Measurements from ENCODE around the gene TMOD1.

The TMOD1 gene

DNA sequence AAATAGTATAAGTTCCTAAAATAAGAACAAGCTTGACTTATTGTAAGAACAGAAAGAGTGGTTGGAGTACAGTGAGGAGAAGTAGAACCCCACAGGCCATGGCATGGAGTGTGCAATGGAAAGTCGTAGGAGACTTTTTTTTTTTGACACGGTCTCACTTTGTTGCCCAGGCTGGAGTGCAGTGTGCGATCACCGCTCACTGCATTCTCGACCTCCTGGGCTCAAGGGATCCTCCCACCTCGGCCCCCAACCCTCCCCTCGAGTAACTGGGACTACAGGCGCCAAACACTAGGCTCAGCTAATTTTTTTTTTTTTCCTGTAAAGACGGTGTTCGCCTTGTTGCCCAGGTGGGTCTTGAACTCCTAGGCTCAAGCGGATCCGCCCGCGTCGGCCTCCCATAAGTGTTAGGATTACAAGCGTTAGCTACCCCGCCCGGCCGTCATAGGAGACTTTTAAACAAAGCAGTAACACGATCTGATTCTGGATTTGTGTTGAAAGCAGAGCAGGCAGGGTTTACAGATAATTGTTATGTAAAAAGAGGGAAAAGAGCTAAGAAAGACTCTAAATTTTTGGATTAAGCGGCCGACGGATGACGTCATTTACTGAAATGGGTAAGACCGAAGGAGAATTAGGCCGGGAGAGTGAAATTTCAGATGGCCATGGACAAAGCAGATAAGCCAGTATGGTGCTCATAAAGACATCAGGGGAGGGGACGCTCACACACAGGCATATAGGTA, 130.9 kb downstream of the TMOD1 start:
- no peak for DNase-seq (ENCODE audit: low read depth in 2 of 2, low spot score in 1 of 2)

DNA sequence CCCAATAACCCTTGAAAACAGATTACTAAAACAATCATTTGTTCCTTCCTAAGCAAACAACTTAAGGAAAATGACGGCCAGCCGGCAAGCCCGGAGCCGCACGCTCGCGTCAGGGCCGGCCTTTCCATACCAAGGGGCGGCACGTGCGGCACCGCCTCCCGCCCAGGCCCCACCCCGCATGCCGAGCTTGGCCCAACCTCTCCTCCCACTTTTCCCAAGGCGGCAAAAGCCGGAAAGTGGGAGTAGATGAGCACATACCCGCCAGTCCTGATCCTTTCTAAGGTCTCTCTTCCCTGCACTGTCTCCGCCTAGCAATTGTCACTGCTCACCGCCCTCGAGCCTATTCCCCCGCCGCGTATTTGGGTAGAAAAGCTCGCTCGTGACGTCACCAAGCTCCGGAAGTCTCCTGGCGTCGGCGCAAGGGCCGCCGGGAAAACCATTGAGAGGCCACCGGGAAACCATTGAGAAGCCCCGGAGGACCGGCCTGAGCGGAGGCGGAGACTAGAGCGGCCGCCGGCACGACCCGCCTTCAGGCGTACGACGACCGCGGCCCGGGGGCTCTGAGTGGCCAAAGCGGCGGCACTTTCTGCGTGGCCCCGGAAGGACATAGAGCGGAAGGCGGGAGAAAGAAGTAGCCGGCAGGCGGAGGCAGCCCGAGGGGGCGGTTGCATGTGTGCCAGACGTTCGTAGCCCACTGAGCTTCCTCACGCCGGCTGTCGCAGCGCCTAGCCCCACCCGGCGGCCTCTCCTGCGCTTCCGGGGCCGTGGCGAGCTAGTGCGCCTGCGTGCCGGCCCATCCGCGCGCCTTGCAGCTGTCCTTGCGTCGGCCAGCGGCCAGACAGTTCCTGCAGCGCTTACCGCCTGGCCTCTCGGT, 131.8 kb downstream of the TMOD1 start, which contains the start of the genes NCBP1 and TSTD2:
Gene NCBP1 (plus strand): TSS at position 837 of the 874 bp plus-strand sequence. CDS start 61 bp downstream, outside the sequence.
Gene TSTD2 (minus strand): TSS at position 384 of the 874 bp plus-strand sequence. CDS start 5,806 bp downstream, outside the sequence.
- peak; percentile 93 for DNase-seq (ENCODE audit: low read depth in 2 of 2, low spot score in 1 of 2)

DNA sequence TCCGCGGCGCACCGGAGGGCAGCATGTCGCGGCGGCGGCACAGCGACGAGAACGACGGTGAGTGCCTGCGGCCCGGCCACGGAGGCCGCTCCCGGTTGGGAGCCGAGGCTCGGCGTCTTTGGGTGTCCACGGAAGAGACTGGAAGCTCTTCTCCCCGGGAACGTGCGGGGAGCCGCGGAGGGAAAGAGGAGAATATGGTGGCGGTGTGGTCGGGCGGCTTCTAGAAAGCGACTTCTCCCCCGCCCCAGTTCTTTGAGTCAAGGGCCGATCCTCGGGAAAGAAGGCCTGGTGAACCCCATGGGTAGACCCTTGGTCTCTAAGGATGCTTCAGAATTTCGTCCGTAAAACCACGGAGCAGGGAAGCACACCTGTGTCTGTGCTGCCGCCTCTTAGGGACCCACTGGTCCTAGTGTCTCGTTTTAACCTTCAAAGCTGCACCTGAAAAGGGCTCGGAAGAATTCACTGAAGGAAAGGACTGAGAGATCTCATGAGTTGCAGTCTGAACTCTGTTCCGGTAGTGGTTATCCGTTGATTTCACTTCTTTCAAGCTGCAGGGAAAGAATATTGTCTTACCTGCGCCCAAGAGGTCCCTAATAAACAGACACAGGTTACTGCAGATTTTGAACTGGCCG, 132.5 kb downstream of the TMOD1 start:
- no peak for DNase-seq (ENCODE audit: low read depth in 2 of 2, low spot score in 1 of 2)

DNA sequence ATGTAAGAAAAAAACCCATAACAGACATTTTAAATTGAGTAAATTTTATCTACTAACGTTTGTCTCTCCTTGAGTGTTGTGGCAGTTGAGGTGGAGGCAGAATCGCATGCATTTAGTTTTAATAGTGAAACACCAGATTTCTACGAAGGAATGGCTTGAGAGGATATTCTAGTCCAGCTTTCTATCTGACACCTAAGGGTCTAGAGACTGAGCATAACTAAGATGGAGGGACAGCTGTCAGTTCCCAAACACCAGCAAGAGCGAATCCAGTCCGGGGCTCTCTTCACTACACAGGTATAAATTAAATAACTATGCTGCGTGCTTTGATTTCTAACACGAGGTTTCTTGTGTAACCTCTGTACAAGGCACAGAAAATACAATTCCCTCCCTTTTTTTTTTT, 133.6 kb downstream of the TMOD1 start:
- no peak for DNase-seq (ENCODE audit: low read depth in 2 of 2, low spot score in 1 of 2)

DNA sequence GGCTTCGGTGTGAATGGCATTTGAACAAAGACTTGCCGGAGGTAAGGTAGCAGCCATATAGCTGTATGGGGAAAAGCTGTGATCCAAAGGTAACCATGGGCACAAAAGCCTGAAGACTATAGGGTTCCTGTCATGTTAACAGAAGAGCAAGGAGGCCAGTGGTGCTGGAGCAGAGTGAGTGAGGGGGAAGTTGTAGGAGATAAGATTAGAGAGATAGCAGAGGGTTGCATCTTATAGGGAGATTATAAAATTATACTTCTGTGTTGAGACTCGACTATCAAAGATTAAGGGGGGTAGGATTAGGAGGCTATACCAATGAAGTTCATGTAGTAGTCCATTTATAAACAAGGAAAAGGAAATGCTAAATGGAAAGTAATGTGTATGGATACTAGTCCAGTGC, 135.4 kb downstream of the TMOD1 start:
- no peak for DNase-seq (ENCODE audit: low read depth in 2 of 2, low spot score in 1 of 2)

DNA sequence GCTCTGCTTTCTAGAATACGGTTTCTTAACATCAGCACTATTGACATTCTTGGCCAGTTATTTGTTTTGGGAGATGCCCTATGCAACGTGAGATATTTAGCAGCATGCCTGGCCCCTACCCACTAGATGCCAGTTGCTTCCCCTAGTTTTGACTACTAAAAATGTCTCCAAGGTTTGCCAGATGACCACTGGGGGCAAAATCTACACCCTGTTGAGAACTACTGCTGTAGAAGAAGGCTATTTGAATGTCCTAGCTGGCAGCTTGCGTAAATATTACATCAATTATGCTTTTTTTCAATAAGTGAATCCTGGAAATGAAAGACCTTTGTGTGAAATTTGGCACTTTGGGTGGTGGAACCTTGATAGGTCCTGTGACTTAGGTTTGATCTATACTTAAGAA, 137.2 kb downstream of the TMOD1 start:
- no peak for DNase-seq (ENCODE audit: low read depth in 2 of 2, low spot score in 1 of 2)

DNA sequence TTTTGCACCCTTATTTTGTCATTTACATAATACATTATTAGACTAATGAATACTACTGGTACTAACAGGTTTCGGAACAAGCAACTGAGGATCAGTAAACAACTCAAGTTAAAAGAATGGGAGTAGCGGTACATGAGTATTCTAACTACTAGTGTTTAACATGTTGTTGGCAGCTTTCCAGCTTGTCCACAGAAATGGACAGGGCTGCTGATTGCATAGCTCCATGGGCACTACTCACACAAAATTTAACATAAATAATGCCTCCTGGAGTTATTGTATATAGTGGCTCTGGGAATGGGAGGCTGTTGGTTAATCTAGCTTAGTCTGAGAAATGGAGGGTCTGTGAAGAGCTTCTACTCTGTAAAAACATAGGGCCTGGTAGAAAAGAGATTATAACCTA, 138.9 kb downstream of the TMOD1 start:
- DNase-seq (ENCODE audit: low read depth in 2 of 2, low spot score in 1 of 2), result no peak

DNA sequence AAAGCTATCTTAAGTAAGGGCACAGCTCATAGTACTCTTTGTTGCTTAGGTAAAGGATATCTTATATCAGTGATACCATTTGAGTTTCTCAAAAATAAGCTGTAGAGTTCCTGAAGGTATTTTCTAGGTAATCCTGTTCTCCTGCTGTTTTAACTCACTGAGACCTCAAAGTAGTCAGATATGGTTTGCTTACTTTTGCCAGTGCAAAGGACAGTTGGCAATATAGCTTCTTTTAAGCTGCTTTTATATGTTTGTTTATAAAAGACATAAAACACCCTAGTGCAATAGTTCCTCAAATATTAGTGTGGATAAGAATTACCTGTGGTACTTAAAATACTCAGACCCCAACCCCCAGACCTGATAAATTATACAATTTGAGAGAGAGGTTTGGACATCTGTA, 144.3 kb downstream of the TMOD1 start:
- DNase-seq (ENCODE audit: low read depth in 2 of 2, low spot score in 1 of 2), result no peak

DNA sequence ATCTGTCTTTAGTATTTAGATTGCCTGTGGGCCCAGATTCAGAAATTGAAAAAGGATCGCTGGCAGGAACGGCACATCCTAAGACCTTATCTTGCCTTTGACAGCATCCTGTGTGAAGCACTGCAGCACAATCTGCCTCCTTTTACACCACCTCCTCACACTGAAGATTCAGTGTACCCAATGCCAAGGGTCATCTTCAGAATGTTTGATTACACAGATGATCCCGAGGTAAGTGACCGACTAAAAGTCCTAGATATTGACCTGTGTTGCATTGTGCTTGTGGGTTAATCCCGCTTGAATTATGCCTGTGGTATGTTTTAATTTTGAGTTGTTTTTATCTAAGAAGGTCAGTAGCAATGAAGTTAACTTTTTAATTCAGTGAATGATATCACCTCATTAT, 146.5 kb downstream of the TMOD1 start:
- DNase-seq (ENCODE audit: low read depth in 2 of 2, low spot score in 1 of 2), result no peak
